Nephron progenitor cell (in vitro differentiated cells): ENCODE results near the gene KRT39.
A peak's percentile ranks its signal among the peaks of the same experiment; 100 is the strongest.
"Not testable (repeated sequence)": the region's sequence is repeated elsewhere in the genome, so short reads cannot be mapped to it uniquely, and the experiment has no call there.

Experiments
- DNase-seq: peaks from one replicate; pipeline ENCODE4 v3.0.0; 2021
- H3K27ac Mint-ChIP-seq: 2 replicates; pipeline ENCODE4 v1.8.0; 2021; ENCODE audit warnings: mild to moderate bottlenecking, moderate library complexity, mixed read lengths
- H3K27me3 Mint-ChIP-seq: 2 replicates; pipeline ENCODE4 v1.8.0; 2021; ENCODE audit warnings: mild to moderate bottlenecking, low read depth, mixed read lengths; ENCODE audit not compliant: poor library complexity
- H3K36me3 Mint-ChIP-seq: 2 replicates; pipeline ENCODE4 v1.8.0; 2021; ENCODE audit warnings: low read depth, mixed read lengths
- H3K4me1 Mint-ChIP-seq: 2 replicates; pipeline ENCODE4 v1.8.0; 2021; ENCODE audit warnings: mixed read lengths
- H3K4me3 Mint-ChIP-seq: 2 replicates; pipeline ENCODE4 v1.8.0; 2021; ENCODE audit warnings: mild to moderate bottlenecking, moderate library complexity, mixed read lengths
- H3K9me3 Mint-ChIP-seq: 2 replicates; pipeline ENCODE4 v1.8.0; 2021; ENCODE audit warnings: mild to moderate bottlenecking, moderate library complexity, mixed read lengths
- TF ChIP-seq, protein P1 (sequence below): fragments of 200-600 bp; sonication (generic); IDR thresholded peaks from 2 replicates; pipeline ENCODE4 v1.5.0; 2021; ENCODE audit warnings: antibody characterized with exemption

The KRT39 gene

DNA sequence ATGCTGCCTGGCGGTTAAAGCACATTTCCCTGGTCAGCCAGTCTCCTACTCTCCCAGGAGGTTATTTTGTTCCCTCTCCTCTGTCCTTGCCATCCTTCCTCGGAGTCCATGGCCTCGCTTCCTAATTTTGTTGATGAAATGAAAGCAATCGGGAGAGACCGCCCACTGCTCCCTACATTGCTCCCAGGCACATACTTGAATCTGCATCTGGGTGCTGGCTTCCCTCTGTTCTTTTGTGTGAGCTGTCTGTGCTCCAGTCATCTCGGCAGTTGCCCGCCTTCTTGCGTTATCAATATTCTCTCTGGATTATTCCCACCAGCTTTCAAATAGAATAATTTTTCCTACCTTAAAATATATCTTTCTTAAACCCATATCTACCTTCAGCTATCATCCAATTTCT is 40.4 kb downstream of the KRT39 start:
- Mint-ChIP-seq H3K9me3 (no peaks in the 10 kb centered on the region), H3K27me3 (peaks cover 6% of the 10 kb centered on the region), H3K27ac (no peak overlapping the region), H3K4me1 (peaks cover 8% of the 10 kb centered on the region), H3K4me3 (no peak overlapping the region), H3K36me3 (no peaks in the 10 kb centered on the region)
- TF ChIP-seq, protein P1, sequence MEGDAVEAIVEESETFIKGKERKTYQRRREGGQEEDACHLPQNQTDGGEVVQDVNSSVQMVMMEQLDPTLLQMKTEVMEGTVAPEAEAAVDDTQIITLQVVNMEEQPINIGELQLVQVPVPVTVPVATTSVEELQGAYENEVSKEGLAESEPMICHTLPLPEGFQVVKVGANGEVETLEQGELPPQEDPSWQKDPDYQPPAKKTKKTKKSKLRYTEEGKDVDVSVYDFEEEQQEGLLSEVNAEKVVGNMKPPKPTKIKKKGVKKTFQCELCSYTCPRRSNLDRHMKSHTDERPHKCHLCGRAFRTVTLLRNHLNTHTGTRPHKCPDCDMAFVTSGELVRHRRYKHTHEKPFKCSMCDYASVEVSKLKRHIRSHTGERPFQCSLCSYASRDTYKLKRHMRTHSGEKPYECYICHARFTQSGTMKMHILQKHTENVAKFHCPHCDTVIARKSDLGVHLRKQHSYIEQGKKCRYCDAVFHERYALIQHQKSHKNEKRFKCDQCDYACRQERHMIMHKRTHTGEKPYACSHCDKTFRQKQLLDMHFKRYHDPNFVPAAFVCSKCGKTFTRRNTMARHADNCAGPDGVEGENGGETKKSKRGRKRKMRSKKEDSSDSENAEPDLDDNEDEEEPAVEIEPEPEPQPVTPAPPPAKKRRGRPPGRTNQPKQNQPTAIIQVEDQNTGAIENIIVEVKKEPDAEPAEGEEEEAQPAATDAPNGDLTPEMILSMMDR, result no peak
- DNase-seq, result no peak

DNA sequence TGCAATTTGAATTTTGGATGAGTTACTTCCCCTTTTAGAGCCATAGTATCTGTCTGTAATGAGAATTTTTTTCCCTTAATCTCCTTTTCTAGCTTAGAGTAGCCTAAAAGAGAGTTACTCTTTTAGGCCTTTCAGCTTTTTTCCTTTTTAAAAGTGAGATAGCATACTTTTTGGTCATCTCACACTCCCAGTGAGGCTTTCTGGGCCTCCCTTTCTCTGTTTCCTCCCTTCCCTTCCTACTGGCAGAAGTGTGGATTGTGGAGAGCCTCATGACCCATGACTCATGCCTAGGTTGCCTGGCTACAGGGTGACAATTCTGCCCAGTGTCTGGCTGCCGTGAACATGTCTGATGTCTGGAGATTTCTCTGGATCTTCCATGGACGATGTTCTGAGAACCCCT is 44.5 kb downstream of the KRT39 start:
- TF ChIP-seq, protein P1, result no peak
- H3K36me3 Mint-ChIP-seq, result no peaks in the 10 kb centered on the region
- H3K27me3 Mint-ChIP-seq, result peaks cover 2% of the 10 kb centered on the region
- peaks cover 8% of the 10 kb centered on the region for H3K4me1 Mint-ChIP-seq
- H3K27ac Mint-ChIP-seq, result peak overlapping the region; percentile 24
- no peak overlapping the region for H3K4me3 Mint-ChIP-seq
- H3K9me3 Mint-ChIP-seq, result no peaks in the 10 kb centered on the region
- no peak for DNase-seq

DNA sequence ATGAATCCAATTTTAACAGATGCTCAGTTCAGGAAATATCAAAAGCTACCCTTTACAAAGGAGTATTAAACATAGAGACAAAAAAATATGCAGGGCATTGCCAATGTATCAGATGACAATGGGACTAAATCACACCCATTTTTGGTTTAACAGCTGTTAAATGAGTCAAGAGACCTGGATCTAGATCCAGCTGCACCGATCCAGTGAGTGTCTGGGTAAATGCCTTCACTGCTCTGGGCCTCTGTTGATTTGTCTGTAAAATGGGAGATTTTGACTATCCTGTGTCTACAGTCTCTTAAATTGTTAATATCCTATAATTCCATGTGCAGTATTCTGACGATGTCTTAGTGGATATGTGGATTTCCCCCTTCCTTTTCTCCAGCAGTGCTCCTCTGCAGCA is 45.7 kb downstream of the KRT39 start:
- TF ChIP-seq, protein P1, result no peak
- Mint-ChIP-seq H3K4me1 (peaks cover 8% of the 10 kb centered on the region), H3K36me3 (no peaks in the 10 kb centered on the region), H3K4me3 (no peak overlapping the region), H3K27me3 (peaks cover 2% of the 10 kb centered on the region), H3K9me3 (no peaks in the 10 kb centered on the region), H3K27ac (no peak overlapping the region)
- DNase-seq, result no peak

DNA sequence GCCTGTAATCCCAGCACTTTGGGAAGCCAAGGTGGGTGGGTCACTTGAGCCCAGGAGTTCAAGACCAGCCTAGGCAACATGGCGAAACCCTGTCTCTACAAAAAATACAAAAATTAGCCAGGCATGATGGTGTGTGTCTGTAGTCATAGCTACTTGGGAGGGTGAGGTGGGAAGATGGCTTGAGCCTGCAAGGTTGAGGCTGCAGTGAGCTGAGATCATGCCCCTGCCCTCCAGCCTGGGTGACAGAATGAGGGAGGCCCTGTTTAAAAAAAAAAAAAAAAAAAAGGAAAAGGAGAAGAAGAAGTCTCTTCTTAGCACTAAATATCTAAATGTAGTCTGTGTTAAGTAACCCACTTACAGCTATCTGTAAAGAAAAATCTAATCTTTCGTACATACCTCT is 49.6 kb downstream of the KRT39 start:
- H3K27ac Mint-ChIP-seq, H3K36me3 Mint-ChIP-seq, H3K9me3 Mint-ChIP-seq, DNase-seq, H3K27me3 Mint-ChIP-seq, H3K4me3 Mint-ChIP-seq: not testable (repeated sequence)
- peaks cover 12% of the 10 kb centered on the region for H3K4me1 Mint-ChIP-seq

DNA sequence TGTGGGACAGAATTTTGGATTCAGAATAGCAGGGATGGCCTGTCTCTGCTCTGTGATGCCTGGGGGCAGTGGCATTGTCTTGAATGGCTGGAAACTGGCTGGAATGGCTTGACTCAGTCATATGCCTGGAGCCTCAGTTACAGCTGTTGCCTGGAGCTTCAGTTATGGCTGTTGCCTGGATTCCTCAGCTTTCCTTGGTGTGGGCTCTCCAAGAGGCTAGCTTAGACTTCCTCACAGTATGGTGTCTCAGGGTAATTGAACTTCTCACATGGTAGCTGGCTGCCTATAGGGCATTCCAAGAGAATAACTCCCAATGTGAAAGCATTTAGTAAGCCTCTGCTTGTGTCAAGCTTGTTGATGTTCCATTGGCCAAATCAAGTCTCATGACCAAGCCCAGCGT is 50.4 kb downstream of the KRT39 start:
- Mint-ChIP-seq H3K9me3 (no peaks in the 10 kb centered on the region), H3K4me3 (no peak overlapping the region), H3K36me3 (no peaks in the 10 kb centered on the region), H3K27me3 (peaks cover 8% of the 10 kb centered on the region), H3K27ac (no peak overlapping the region), H3K4me1 (peaks cover 15% of the 10 kb centered on the region)
- TF ChIP-seq, protein P1, result no peak
- DNase-seq, result no peak

DNA sequence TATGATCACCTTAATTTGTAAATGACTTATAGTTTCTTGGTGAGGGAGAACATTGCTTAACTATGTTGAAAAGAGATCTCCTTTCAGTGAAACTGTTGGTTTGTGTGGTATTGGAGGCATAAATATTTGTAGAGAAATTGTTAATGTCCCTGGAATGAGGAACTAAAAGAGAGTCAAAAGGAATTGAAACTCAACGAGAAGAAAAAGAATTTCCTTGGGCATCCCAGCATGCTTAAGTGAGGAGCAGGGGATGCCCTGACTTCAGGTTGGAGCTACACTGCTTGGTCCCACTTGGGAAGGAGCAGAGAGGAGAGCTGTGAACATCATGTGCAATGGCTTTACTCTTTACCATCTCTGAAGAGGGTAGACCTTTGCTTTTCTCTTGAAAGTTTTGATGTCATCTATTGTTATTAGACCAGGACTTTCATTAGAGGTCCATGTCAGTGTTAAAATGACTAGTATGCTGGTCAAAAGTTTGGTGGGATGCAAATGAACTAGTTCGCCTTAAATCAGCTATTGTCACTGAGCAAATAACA is 51.0 kb downstream of the KRT39 start:
- no peaks in the 10 kb centered on the region for H3K9me3 Mint-ChIP-seq
- peaks cover 8% of the 10 kb centered on the region for H3K27me3 Mint-ChIP-seq
- H3K36me3 Mint-ChIP-seq, result no peaks in the 10 kb centered on the region
- no peak for DNase-seq
- TF ChIP-seq, protein P1, result no peak
- no peak overlapping the region for H3K4me3 Mint-ChIP-seq
- no peak overlapping the region for H3K27ac Mint-ChIP-seq
- H3K4me1 Mint-ChIP-seq, result peaks cover 19% of the 10 kb centered on the region
